HepG2 (cell line): Measurements from ENCODE around the gene SLC6A16. TPM values are rescaled to one million over a fixed set of nuclear protein-coding genes. Genes with fewer than 3 reads are reported as not detected.

Source experiments
- ARHGAP35 ChIP-seq: sonication (generic); formaldehyde crosslinking; IDR thresholded peaks from 2 replicates; pipeline ENCODE4 v1.9.0; 2022; ENCODE audit warnings: mild to moderate bottlenecking, inconsistent platforms, moderate library complexity, missing genetic modification reagents, borderline replicate concordance
- GLI4 ChIP-seq: sonication (generic); formaldehyde crosslinking; IDR thresholded peaks from 2 replicates; pipeline ENCODE4 v1.5.1; 2020; ENCODE audit warnings: missing genetic modification reagents, mild to moderate bottlenecking, moderate library complexity, borderline replicate concordance
- MTF2 ChIP-seq: sonication (generic); formaldehyde crosslinking; IDR thresholded peaks from 2 replicates; pipeline ENCODE4 v1.5.0; 2020; ENCODE audit warnings: missing genetic modification reagents, borderline replicate concordance
- PHF21A ChIP-seq: sonication (generic); formaldehyde crosslinking; IDR thresholded peaks from 2 replicates; pipeline ENCODE4 v1.5.0; 2020; ENCODE audit warnings: mild to moderate bottlenecking, missing genetic modification reagents
- POLR2G ChIP-seq: fragments of 200-400 bp; formaldehyde crosslinking; IDR thresholded peaks from 2 replicates; pipeline ENCODE4 v1.6.1; 2018; ENCODE audit warnings: mild to moderate bottlenecking, low read depth, low read length, moderate library complexity
- SIN3A ChIP-seq: IDR thresholded peaks from 2 replicates; pipeline ENCODE4 v1.6.1; 2011; ENCODE audit warnings: low read depth, mild to moderate bottlenecking, control low read depth, low read length, borderline replicate concordance
- SNAI1 ChIP-seq: sonication (generic); formaldehyde crosslinking; IDR thresholded peaks from 2 replicates; pipeline ENCODE4 v1.5.0; 2020; ENCODE audit warnings: mild to moderate bottlenecking, missing genetic modification reagents, borderline replicate concordance
- SNRNP70 ChIP-seq: fragments of 200-400 bp; formaldehyde crosslinking; IDR thresholded peaks from 2 replicates; pipeline ENCODE4 v1.6.1; 2017; ENCODE audit warnings: mild to moderate bottlenecking, low read depth, low read length, moderate library complexity
- SP2 ChIP-seq: sonication (generic); formaldehyde crosslinking; IDR thresholded peaks from 2 replicates; pipeline ENCODE4 v1.5.1; 2020; ENCODE audit warnings: mild to moderate bottlenecking, missing genetic modification reagents
- TBL1XR1 ChIP-seq: fragments of 150-350 bp; IDR thresholded peaks from 2 replicates; pipeline ENCODE4 v1.6.1; 2014; ENCODE audit warnings: borderline replicate concordance, low read length; ENCODE audit not compliant: partially characterized antibody
- TBX2 ChIP-seq: sonication (generic); formaldehyde crosslinking; IDR thresholded peaks from 2 replicates; pipeline ENCODE4 v1.5.0; 2020; ENCODE audit warnings: missing genetic modification reagents, mild to moderate bottlenecking, borderline replicate concordance
- ZC3H13 ChIP-seq: sonication (generic); formaldehyde crosslinking; IDR thresholded peaks from 2 replicates; pipeline ENCODE4 v1.8.1; 2023; ENCODE audit warnings: mild to moderate bottlenecking, missing genetic modification reagents, moderate library complexity
- ZNF282 ChIP-seq: fragments of 450-650 bp; IDR thresholded peaks from 2 replicates; pipeline ENCODE4 v1.6.1; 2018; ENCODE audit not compliant: partially characterized antibody
- ZNF550 ChIP-seq: sonication (generic); formaldehyde crosslinking; IDR thresholded peaks from 2 replicates; pipeline ENCODE4 v1.4.0; 2020; ENCODE audit warnings: mild to moderate bottlenecking, missing genetic modification reagents, borderline replicate concordance
- ZNF672 ChIP-seq: sonication (generic); formaldehyde crosslinking; IDR thresholded peaks from 2 replicates; pipeline ENCODE4 v1.8.1; 2022; ENCODE audit warnings: missing genetic modification reagents
- polyA plus RNA-seq, 8 experiments: library from polyadenylated mRNA; depleted of rRNA in 3 of 8; stranded (reverse) in 7 of 8; unstranded in 1 of 8; fragments of >200 nt; fragmentation: Illumina TruSeq in 4 of 8; extraction: Trizol in 4 of 8; gene quantifications; 2 replicates each; pipeline versions ENCODE4 v1.2.1 to v1.2.3, GENCODE V29; 2011 to 2016; ENCODE audit warnings: low read depth in 4 of 8, missing spikeins in 1 of 8, mixed read lengths in 1 of 8; ENCODE audit not compliant: insufficient read depth in 1 of 8
- total RNA-seq, 5 experiments: library from RNA; depleted of rRNA; stranded (reverse); fragments of >200 nt; fragmentation: Illumina TruSeq; extraction: Trizol; gene quantifications; 2 replicates each; pipeline ENCODE4 v1.2.3, GENCODE V29; 2016; ENCODE audit warnings: low read depth in 1 of 5
- TF ChIP-seq, protein P1 (sequence below): IDR thresholded peaks from 2 replicates; pipeline ENCODE4 v1.6.1; 2016; ENCODE audit warnings: missing genetic modification reagents, missing compliant biosample characterization
- TF ChIP-seq, protein P2 (sequence below): sonication (generic); formaldehyde crosslinking; IDR thresholded peaks from 2 replicates; pipeline ENCODE4 v1.5.0; 2020; ENCODE audit warnings: missing genetic modification reagents, mild to moderate bottlenecking, borderline replicate concordance
- TF ChIP-seq, protein P3 (sequence below): sonication (generic); formaldehyde crosslinking; IDR thresholded peaks from 2 replicates; pipeline ENCODE4 v1.8.0; 2022; ENCODE audit warnings: low read depth, missing genetic modification reagents
- TF ChIP-seq, protein P4 (sequence below): sonication (generic); formaldehyde crosslinking; IDR thresholded peaks from 2 replicates; pipeline ENCODE4 v1.5.0; 2020; ENCODE audit warnings: mild to moderate bottlenecking, missing genetic modification reagents
- TF ChIP-seq, protein P5 (sequence below): IDR thresholded peaks from 2 replicates; pipeline ENCODE4 v1.6.1; 2018; ENCODE audit warnings: missing genetic modification reagents, mild to moderate bottlenecking, missing compliant biosample characterization
- TF ChIP-seq, protein P6 (sequence below): IDR thresholded peaks from 2 replicates; pipeline ENCODE4 v1.6.1; 2012; ENCODE audit warnings: inconsistent platforms

Gene SLC6A16
- total and polyA plus RNA-seq, 2 of the 13 experiments (the other 11 are each of a cell fraction or from before 2014, with no cell fraction given): 0.07 to 0.18 TPM

DNA sequence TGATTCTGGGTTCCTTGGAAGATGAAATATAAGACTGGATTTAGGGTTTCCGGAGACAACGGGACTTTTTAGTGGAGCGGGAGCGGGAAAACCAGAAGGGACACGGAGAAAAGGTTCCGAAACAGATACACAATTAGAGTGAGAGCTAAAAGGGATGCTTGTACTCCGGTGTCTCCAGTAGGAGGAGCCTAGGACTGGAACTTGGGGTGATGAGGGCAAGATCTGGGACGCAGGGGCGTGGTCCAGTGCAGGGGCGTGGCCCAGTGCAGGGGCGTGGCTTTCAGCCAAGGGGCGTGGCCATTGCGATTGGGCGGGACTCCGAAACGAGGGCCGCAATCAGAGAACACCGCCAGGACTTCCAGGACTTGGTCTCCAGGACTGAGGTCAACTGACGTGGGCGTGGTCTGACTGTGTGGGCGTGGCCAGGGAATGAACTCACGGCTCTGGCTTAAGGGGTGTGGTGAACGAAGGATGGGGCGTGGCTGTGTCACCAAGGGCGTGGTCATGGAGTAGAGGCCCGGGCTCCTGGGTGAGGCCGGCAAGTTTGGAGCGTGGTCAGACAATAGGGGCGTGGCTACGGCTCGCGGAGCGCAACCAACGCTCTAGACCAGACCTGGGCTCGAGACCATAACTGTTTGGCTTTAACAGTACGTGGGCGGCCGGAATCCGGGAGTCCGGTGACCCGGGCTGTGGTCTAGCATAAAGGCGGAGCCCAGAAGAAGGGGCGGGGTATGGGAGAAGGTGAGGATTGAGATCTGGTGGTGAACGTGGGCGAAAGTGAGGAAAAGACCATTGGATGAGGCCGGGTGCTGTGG is 38.5 kb upstream of the SLC6A16 start, which contains the start of gene DKKL1 (continued):
- peak; percentile 40; the same call in 1 of the 2 replicates for TF ChIP-seq SP2 (CRISPR knock-in tag)
- no peak for TF ChIP-seq ZNF282
- TF ChIP-seq, protein P1, sequence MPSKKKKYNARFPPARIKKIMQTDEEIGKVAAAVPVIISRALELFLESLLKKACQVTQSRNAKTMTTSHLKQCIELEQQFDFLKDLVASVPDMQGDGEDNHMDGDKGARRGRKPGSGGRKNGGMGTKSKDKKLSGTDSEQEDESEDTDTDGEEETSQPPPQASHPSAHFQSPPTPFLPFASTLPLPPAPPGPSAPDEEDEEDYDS (CRISPR knock-in tag): peak; percentile 76; the same call in 1 of the 2 replicates
- TF ChIP-seq SNAI1 (CRISPR knock-in tag): no peak
- peak; percentile 47; the same call in 1 of the 2 replicates for TF ChIP-seq SIN3A
- no peak for TF ChIP-seq ARHGAP35 (CRISPR knock-in tag)
- peak; percentile 60; the same call in 1 of the 2 replicates for TF ChIP-seq PHF21A (CRISPR knock-in tag)
- TF ChIP-seq, protein P2, sequence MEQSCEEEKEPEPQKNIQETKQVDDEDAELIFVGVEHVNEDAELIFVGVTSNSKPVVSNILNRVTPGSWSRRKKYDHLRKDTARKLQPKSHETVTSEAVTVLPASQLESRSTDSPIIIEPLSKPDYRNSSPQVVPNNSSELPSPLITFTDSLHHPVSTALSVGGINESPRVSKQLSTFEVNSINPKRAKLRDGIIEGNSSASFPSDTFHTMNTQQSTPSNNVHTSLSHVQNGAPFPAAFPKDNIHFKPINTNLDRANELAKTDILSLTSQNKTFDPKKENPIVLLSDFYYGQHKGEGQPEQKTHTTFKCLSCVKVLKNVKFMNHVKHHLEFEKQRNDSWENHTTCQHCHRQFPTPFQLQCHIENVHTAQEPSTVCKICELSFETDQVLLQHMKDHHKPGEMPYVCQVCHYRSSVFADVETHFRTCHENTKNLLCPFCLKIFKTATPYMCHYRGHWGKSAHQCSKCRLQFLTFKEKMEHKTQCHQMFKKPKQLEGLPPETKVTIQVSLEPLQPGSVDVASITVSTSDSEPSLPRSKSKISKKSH (CRISPR knock-in tag): 0 out of 2 replicates have a peak, but pooled peaks have one; percentile 69
- TF ChIP-seq, protein P3, sequence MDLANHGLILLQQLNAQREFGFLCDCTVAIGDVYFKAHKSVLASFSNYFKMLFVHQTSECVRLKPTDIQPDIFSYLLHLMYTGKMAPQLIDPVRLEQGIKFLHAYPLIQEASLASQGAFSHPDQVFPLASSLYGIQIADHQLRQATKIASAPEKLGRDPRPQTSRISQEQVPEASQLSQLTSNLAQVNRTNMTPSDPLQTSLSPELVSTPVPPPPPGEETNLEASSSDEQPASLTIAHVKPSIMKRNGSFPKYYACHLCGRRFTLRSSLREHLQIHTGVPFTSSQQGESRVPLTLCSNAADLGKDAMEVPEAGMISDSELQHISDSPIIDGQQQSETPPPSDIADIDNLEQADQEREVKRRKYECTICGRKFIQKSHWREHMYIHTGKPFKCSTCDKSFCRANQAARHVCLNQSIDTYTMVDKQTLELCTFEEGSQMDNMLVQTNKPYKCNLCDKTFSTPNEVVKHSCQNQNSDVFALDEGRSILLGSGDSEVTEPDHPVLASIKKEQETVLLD: no peak
- TF ChIP-seq, protein P4, sequence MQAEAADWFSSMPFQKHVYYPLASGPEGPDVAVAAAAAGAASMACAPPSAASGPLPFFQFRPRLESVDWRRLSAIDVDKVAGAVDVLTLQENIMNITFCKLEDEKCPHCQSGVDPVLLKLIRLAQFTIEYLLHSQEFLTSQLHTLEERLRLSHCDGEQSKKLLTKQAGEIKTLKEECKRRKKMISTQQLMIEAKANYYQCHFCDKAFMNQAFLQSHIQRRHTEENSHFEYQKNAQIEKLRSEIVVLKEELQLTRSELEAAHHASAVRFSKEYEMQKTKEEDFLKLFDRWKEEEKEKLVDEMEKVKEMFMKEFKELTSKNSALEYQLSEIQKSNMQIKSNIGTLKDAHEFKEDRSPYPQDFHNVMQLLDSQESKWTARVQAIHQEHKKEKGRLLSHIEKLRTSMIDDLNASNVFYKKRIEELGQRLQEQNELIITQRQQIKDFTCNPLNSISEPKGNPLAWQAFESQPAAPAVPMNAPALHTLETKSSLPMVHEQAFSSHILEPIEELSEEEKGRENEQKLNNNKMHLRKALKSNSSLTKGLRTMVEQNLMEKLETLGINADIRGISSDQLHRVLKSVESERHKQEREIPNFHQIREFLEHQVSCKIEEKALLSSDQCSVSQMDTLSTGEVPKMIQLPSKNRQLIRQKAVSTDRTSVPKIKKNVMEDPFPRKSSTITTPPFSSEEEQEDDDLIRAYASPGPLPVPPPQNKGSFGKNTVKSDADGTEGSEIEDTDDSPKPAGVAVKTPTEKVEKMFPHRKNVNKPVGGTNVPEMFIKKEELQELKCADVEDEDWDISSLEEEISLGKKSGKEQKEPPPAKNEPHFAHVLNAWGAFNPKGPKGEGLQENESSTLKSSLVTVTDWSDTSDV (CRISPR knock-in tag): no peak
- no peak for TF ChIP-seq SNRNP70
- TF ChIP-seq, protein P5, sequence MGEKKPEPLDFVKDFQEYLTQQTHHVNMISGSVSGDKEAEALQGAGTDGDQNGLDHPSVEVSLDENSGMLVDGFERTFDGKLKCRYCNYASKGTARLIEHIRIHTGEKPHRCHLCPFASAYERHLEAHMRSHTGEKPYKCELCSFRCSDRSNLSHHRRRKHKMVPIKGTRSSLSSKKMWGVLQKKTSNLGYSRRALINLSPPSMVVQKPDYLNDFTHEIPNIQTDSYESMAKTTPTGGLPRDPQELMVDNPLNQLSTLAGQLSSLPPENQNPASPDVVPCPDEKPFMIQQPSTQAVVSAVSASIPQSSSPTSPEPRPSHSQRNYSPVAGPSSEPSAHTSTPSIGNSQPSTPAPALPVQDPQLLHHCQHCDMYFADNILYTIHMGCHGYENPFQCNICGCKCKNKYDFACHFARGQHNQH: 0 out of 2 replicates have a peak, but pooled peaks have one; percentile 18
- 0 out of 2 replicates have a peak, but pooled peaks have one; percentile 37 for TF ChIP-seq MTF2
- TF ChIP-seq, protein P6, sequence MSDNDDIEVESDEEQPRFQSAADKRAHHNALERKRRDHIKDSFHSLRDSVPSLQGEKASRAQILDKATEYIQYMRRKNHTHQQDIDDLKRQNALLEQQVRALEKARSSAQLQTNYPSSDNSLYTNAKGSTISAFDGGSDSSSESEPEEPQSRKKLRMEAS: peak; percentile 33; the same call in 1 of the 2 replicates
- TF ChIP-seq GLI4 (CRISPR knock-in tag): no peak
- peak; percentile 45 for TF ChIP-seq POLR2G
- no peak for TF ChIP-seq ZC3H13 (CRISPR knock-in tag)
- TF ChIP-seq ZNF672 (CRISPR knock-in tag): no peak
- 0 out of 2 replicates have a peak, but pooled peaks have one; percentile 27 for TF ChIP-seq TBX2 (CRISPR knock-in tag)
- TF ChIP-seq ZNF550 (CRISPR knock-in tag): no peak
- TF ChIP-seq TBL1XR1: no peak
